ENCODE measurements around the gene RPS16. TPM values are rescaled to one million over a fixed set of nuclear protein-coding genes. Genes with fewer than 3 reads are reported as not detected.

The RPS16 gene
- total and polyA plus RNA-seq, 2 donors from 2014 or later, result 1,461 to 1,965 TPM

- no peak overlapping the region for H3K27ac ChIP-seq (ENCODE audit: low read depth in 2 of 2, low read length in 2 of 2)
- H3K36me3 ChIP-seq (ENCODE audit: control insufficient read depth in 2 of 3, insufficient read depth in 3 of 3, low read length in 3 of 3), result peaks cover 0 to 16% (median 5%) of the 10 kb centered on the region in 3 donors
- no peak for TF ChIP-seq CTCF (IDR thresholded peaks at IDR 0.05; ENCODE audit: borderline replicate concordance, extremely low read depth, insufficient read depth)
- FAIRE-seq (no peak), DNase-seq (no peak)
- peaks cover 0 to 18% (median 0%) of the 10 kb centered on the region in 3 donors for H3K4me1 ChIP-seq (ENCODE audit: control insufficient read depth in 2 of 3, insufficient read depth in 2 of 3, low read depth in 1 of 3, low read length in 3 of 3)
- intact Hi-C loops (cut with DNase I), result no loop called here
- no peaks in the 10 kb centered on the region for H3K27me3 ChIP-seq (ENCODE audit: control insufficient read depth, insufficient read depth, low read length)
- H3K4me3 ChIP-seq (ENCODE audit: low read length in 3 of 3), result no peak overlapping the region
- no peaks in the 10 kb centered on the region for H3K9me3 ChIP-seq (ENCODE audit: control insufficient read depth in 2 of 3, insufficient read depth in 1 of 3, low read length in 3 of 3)
- H3K9ac ChIP-seq (ENCODE audit: low read length in 3 of 3), result no peak overlapping the region
Observed at GRCh38 chr19:39449116-39449797, 13.5 kb upstream of the RPS16 start.

GRCh38 chr19:39448271-39448670 lies 12.5 kb upstream of the RPS16 start:
- Histone ChIP-seq H3K9ac (ENCODE audit: low read length in 3 of 3) (no peak overlapping the region), H3K27ac (ENCODE audit: low read depth in 2 of 2, low read length in 2 of 2) (no peak overlapping the region), H3K9me3 (ENCODE audit: control insufficient read depth in 2 of 3, insufficient read depth in 1 of 3, low read length in 3 of 3) (no peaks in the 10 kb centered on the region), H3K4me3 (ENCODE audit: low read length in 3 of 3) (no peak overlapping the region), H3K4me1 (ENCODE audit: control insufficient read depth in 2 of 3, insufficient read depth in 2 of 3, low read depth in 1 of 3, low read length in 3 of 3) (peaks cover 0 to 18% (median 0%) of the 10 kb centered on the region in 3 donors), H3K36me3 (ENCODE audit: control insufficient read depth in 2 of 3, insufficient read depth in 3 of 3, low read length in 3 of 3) (peaks cover 0 to 14% (median 3%) of the 10 kb centered on the region in 3 donors), H3K27me3 (ENCODE audit: control insufficient read depth, insufficient read depth, low read length) (no peaks in the 10 kb centered on the region)
- no peak for TF ChIP-seq CTCF (IDR thresholded peaks at IDR 0.05; ENCODE audit: borderline replicate concordance, extremely low read depth, insufficient read depth)
- intact Hi-C loops (cut with DNase I), result no loop called here
- DNase-seq (no peak), FAIRE-seq (no peak)

GRCh38 chr19:39446365-39447084 lies 10.8 kb upstream of the RPS16 start:
- DNase-seq (no peak), FAIRE-seq (no peak)
- H3K9ac ChIP-seq (ENCODE audit: low read length in 3 of 3), result peak overlapping the region; percentile 33 to 97 (median 65)
- H3K27me3 ChIP-seq (ENCODE audit: control insufficient read depth, insufficient read depth, low read length), result no peaks in the 10 kb centered on the region
- H3K9me3 ChIP-seq (ENCODE audit: control insufficient read depth in 2 of 3, insufficient read depth in 1 of 3, low read length in 3 of 3), result no peaks in the 10 kb centered on the region
- H3K4me3 ChIP-seq (ENCODE audit: low read length in 3 of 3), result peak overlapping the region; percentile 47 to 96 (median 87)
- H3K4me1 ChIP-seq (ENCODE audit: control insufficient read depth in 2 of 3, insufficient read depth in 2 of 3, low read depth in 1 of 3, low read length in 3 of 3), result peaks cover 0 to 18% (median 0%) of the 10 kb centered on the region in 3 donors
- intact Hi-C loops (cut with DNase I), result no loop called here
- TF ChIP-seq CTCF (IDR thresholded peaks at IDR 0.05; ENCODE audit: borderline replicate concordance, extremely low read depth, insufficient read depth), result no peak
- peak overlapping the region in 1 of 2 donors; percentile 5 for H3K27ac ChIP-seq (ENCODE audit: low read depth in 2 of 2, low read length in 2 of 2)
- H3K36me3 ChIP-seq (ENCODE audit: control insufficient read depth in 2 of 3, insufficient read depth in 3 of 3, low read length in 3 of 3), result peaks cover 0 to 6% (median 0%) of the 10 kb centered on the region in 3 donors
